Natural killer cell (primary cell): ENCODE data around the gene ANKRD13C. TPM values are rescaled to one million over a fixed set of nuclear protein-coding genes. Genes with fewer than 3 reads are reported as not detected.

Experiments
- ATAC-seq, 3 donors: fragments of 150-1000 bp in 2 of 3; fragments of 200-7000 bp in 1 of 3; cut with Tn5 transposase; 1 replicate in 1 of 3; 2 replicates in 2 of 3; pipeline ENCODE4 v1.10.0; 2021; ENCODE audit warnings: mild to moderate bottlenecking in 2 of 3, moderate library complexity in 2 of 3
- DNase-seq, 2 donors: peaks; one replicate each; pipeline versions ENCODE4 v3.0.0 to v3.0.0-alpha.2; 2013 to 2021; ENCODE audit warnings: mixed read lengths in 1 of 2
- H3K27ac ChIP-seq: one replicate; pipeline ENCODE4 v1.5.1; 2013; ENCODE audit warnings: mild to moderate bottlenecking, low read length
- H3K27me3 ChIP-seq: one replicate; pipeline ENCODE4 v1.6.1; 2013; ENCODE audit warnings: low read length; ENCODE audit not compliant: control insufficient read depth, insufficient read depth
- H3K36me3 ChIP-seq: one replicate; pipeline ENCODE4 v1.6.1; 2013; ENCODE audit warnings: low read length; ENCODE audit not compliant: control insufficient read depth, insufficient read depth
- H3K4me1 ChIP-seq: one replicate; pipeline ENCODE4 v1.6.1; 2013; ENCODE audit warnings: low read length; ENCODE audit not compliant: control insufficient read depth, insufficient read depth
- H3K4me3 ChIP-seq: one replicate; pipeline ENCODE4 v1.5.1; 2013; ENCODE audit warnings: low read length
- H3K9me3 ChIP-seq: one replicate; pipeline ENCODE4 v1.6.1; 2013; ENCODE audit warnings: low read length; ENCODE audit not compliant: control insufficient read depth, insufficient read depth
- H3K27ac Mint-ChIP-seq, 2 donors: one replicate each; pipeline ENCODE4 v1.8.0; 2022; ENCODE audit warnings: mild to moderate bottlenecking in 2 of 2, mixed read lengths in 2 of 2, moderate library complexity in 1 of 2
- H3K27me3 Mint-ChIP-seq, 2 donors: one replicate each; pipeline ENCODE4 v1.8.0; 2022; ENCODE audit warnings: low read depth in 2 of 2, mixed read lengths in 2 of 2
- H3K36me3 Mint-ChIP-seq: one replicate; pipeline ENCODE4 v1.8.0; 2022; ENCODE audit warnings: mixed read lengths
- H3K4me1 Mint-ChIP-seq, 2 donors: one replicate each; pipeline ENCODE4 v1.8.0; 2022; ENCODE audit warnings: mixed read lengths in 2 of 2
- H3K4me3 Mint-ChIP-seq: one replicate; pipeline ENCODE4 v1.8.0; 2022; ENCODE audit warnings: mild to moderate bottlenecking, moderate library complexity, mixed read lengths
- H3K9me3 Mint-ChIP-seq, 2 donors: one replicate each; pipeline ENCODE4 v1.8.0; 2022; ENCODE audit warnings: mixed read lengths in 2 of 2
- whole genome bisulfite sequencing: methylation state at CpG from one replicate; pipeline ENCODE4 v1.1.7; 2013; ENCODE audit warnings: missing lambda C conversion rate; ENCODE audit not compliant: insufficient coverage; 5-methylcytosine and 5-hydroxymethylcytosine counted together
- intact Hi-C: fragments of 100-400 bp; cut with micrococcal nuclease; formaldehyde crosslinking; loops from one replicate; pipeline ENCODE4 v1.14.2; 2022
- total RNA-seq, 4 donors: library from RNA; stranded (reverse); fragments of 120-200 nt in 1 of 4; gene quantifications; one replicate each; pipeline versions ENCODE4 v1.2.3 to v1.2.4, GENCODE V29; 2013 to 2022
- TF ChIP-seq, protein P1 (sequence below): fragments of 200-600 bp; IDR thresholded peaks from one replicate; pipeline ENCODE4 v1.8.0; 2022; ENCODE audit warnings: antibody characterized with exemption

ANKRD13C gene, protein sequence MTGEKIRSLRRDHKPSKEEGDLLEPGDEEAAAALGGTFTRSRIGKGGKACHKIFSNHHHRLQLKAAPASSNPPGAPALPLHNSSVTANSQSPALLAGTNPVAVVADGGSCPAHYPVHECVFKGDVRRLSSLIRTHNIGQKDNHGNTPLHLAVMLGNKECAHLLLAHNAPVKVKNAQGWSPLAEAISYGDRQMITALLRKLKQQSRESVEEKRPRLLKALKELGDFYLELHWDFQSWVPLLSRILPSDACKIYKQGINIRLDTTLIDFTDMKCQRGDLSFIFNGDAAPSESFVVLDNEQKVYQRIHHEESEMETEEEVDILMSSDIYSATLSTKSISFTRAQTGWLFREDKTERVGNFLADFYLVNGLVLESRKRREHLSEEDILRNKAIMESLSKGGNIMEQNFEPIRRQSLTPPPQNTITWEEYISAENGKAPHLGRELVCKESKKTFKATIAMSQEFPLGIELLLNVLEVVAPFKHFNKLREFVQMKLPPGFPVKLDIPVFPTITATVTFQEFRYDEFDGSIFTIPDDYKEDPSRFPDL
- total RNA-seq = 10 to 100 TPM; 32.2 to 33.7 (median 32.8) TPM
- total RNA-seq (2013) = 49.5 TPM

- ATAC-seq (peak; percentile 90 to 93 (median 90)), DNase-seq (peak; percentile 87 to 96)
- H3K4me1 Mint-ChIP-seq = peaks cover 30 to 35% of the 10 kb centered on the region in 2 donors
- Histone ChIP-seq H3K9me3 (no peaks in the 10 kb centered on the region), H3K4me1 (peaks cover 19% of the 10 kb centered on the region), H3K36me3 (peaks cover 3% of the 10 kb centered on the region), H3K4me3 (peak within 1 kb of the TSS; percentile 87), H3K27me3 (no peaks in the 10 kb centered on the region), H3K27ac (peak within 1 kb of the TSS; percentile 91)
- H3K27ac Mint-ChIP-seq = peak within 1 kb of the TSS; percentile 99
- peak within 1 kb of the TSS; percentile 98 for H3K4me3 Mint-ChIP-seq
- WGBS = under 1% methylated on average over 65 of the region's 65 CpGs
- H3K9me3 Mint-ChIP-seq = peaks cover 0 to 2% of the 10 kb centered on the region in 2 donors
- H3K27me3 Mint-ChIP-seq = no peaks in the 10 kb centered on the region
- intact Hi-C loops = loop anchor here (1.0 to 5.0 kb wide), 4 partner anchors 57 to 727 kb away; partner anchors contain the start of genes CTH, LRRC40, SRSF11 and ZRANB2
- H3K36me3 Mint-ChIP-seq = peaks cover 6% of the 10 kb centered on the region
- TF ChIP-seq, protein P1, sequence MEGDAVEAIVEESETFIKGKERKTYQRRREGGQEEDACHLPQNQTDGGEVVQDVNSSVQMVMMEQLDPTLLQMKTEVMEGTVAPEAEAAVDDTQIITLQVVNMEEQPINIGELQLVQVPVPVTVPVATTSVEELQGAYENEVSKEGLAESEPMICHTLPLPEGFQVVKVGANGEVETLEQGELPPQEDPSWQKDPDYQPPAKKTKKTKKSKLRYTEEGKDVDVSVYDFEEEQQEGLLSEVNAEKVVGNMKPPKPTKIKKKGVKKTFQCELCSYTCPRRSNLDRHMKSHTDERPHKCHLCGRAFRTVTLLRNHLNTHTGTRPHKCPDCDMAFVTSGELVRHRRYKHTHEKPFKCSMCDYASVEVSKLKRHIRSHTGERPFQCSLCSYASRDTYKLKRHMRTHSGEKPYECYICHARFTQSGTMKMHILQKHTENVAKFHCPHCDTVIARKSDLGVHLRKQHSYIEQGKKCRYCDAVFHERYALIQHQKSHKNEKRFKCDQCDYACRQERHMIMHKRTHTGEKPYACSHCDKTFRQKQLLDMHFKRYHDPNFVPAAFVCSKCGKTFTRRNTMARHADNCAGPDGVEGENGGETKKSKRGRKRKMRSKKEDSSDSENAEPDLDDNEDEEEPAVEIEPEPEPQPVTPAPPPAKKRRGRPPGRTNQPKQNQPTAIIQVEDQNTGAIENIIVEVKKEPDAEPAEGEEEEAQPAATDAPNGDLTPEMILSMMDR = no peak
These were observed at the start of gene ANKRD13C for GRCh38 chr1:70354332-70355110. ANKRD13C (minus strand) TSS chr1:70354722; CDS start chr1:70354408, 314 bp downstream.

- Histone ChIP-seq H3K27ac (no peak overlapping the region), H3K36me3 (no peaks in the 10 kb centered on the region), H3K9me3 (no peaks in the 10 kb centered on the region), H3K4me3 (no peak overlapping the region), H3K27me3 (peaks cover 4% of the 10 kb centered on the region), H3K4me1 (no peaks in the 10 kb centered on the region)
- Mint-ChIP-seq H3K27me3 (peaks cover 31 to 46% of the 10 kb centered on the region in 2 donors), H3K4me1 (no peaks in the 10 kb centered on the region), H3K36me3 (no peaks in the 10 kb centered on the region), H3K27ac (no peak overlapping the region), H3K4me3 (no peak overlapping the region), H3K9me3 (no peaks in the 10 kb centered on the region)
- DNase-seq (no peak), ATAC-seq (no peak)
- TF ChIP-seq, protein P1 = no peak
- 83% methylated on average over 1 of the region's 2 CpGs for WGBS
- intact Hi-C loops = no loop called here
These were observed 49.2 kb upstream of the ANKRD13C start for GRCh38 chr1:70403759-70404158.

- H3K4me1 Mint-ChIP-seq = no peaks in the 10 kb centered on the region
- DNase-seq (no peak), ATAC-seq (no peak)
- H3K4me1 ChIP-seq = no peaks in the 10 kb centered on the region
- 100% methylated on average over 1 of the region's 1 CpG for WGBS
- no peaks in the 10 kb centered on the region for H3K36me3 ChIP-seq
- peaks cover 2% of the 10 kb centered on the region for H3K27me3 ChIP-seq
- no peaks in the 10 kb centered on the region for H3K9me3 Mint-ChIP-seq
- no peak overlapping the region for H3K4me3 ChIP-seq
- intact Hi-C loops = no loop called here
- no peaks in the 10 kb centered on the region for H3K36me3 Mint-ChIP-seq
- no peak overlapping the region for H3K27ac ChIP-seq
- no peaks in the 10 kb centered on the region for H3K9me3 ChIP-seq
- peaks cover 26 to 39% of the 10 kb centered on the region in 2 donors for H3K27me3 Mint-ChIP-seq
- no peak overlapping the region for H3K27ac Mint-ChIP-seq
- TF ChIP-seq, protein P1 = no peak
- no peak overlapping the region for H3K4me3 Mint-ChIP-seq
These were observed 47.5 kb upstream of the ANKRD13C start for GRCh38 chr1:70401974-70402373.
